Fibroblast of skin of left biceps (primary cell): ENCODE measurements around the gene WDR81.
A peak's percentile ranks its signal among the peaks of the same experiment; 100 is the strongest.

ENCODE experiments used
- DNase-seq, 2 experiments: peaks; one replicate each; pipeline ENCODE4 v3.0.0-alpha.2; 2013; ENCODE audit warnings: low read depth in 2 of 2

WDR81 gene

GRCh38 chr17:1713160-1713877, 11.2 kb upstream of the WDR81 start:
- DNase-seq, result no peak

GRCh38 chr17:1713878-1714426, 10.6 kb upstream of the WDR81 start:
- no peak for DNase-seq

GRCh38 chr17:1714427-1714979, 10.0 kb upstream of the WDR81 start:
- DNase-seq, result peak; percentile 96 to 97

- peak; percentile 62 to 63 for DNase-seq
These were observed 9.3 kb upstream of the WDR81 start for GRCh38 chr17:1714980-1715802.

- DNase-seq, result no peak
These were observed 8.8 kb upstream of the WDR81 start for GRCh38 chr17:1715803-1716075.

GRCh38 chr17:1716076-1716911, 8.2 kb upstream of the WDR81 start:
- peak; percentile 100 for DNase-seq

GRCh38 chr17:1716912-1717695, 7.4 kb upstream of the WDR81 start:
- DNase-seq, result peak; percentile 97

GRCh38 chr17:1718362-1719165, 5.9 kb upstream of the WDR81 start:
- no peak for DNase-seq

GRCh38 chr17:1720856-1721386, 3.6 kb upstream of the WDR81 start:
- no peak for DNase-seq

- DNase-seq, result peak in 1 of 2 experiments; percentile 55
These were observed 2.5 kb upstream of the WDR81 start for GRCh38 chr17:1722022-1722421.

- DNase-seq, result no peak
These were observed 551 bp downstream of the WDR81 start for GRCh38 chr17:1724869-1725641.

- DNase-seq, result no peak
These were observed 1.4 kb downstream of the WDR81 start for GRCh38 chr17:1725642-1726511.

GRCh38 chr17:1726626-1727257, 2.2 kb downstream of the WDR81 start:
- DNase-seq, result no peak

- no peak for DNase-seq
These were observed 2.8 kb downstream of the WDR81 start for GRCh38 chr17:1727258-1727789.

- no peak for DNase-seq
These were observed 3.5 kb downstream of the WDR81 start for GRCh38 chr17:1727876-1728630.

- no peak for DNase-seq
These were observed 5.4 kb downstream of the WDR81 start for GRCh38 chr17:1729966-1730325.
